Islet of Langerhans (tissue), 1 donor: ENCODE measurements around the gene IL1F10.

Experiments used
- FAIRE-seq: peaks from one replicate; lab custom pipeline; 2011; peaks lifted over from hg19 to GRCh38; lab: Jason Lieb, UNC

The IL1F10 gene

GRCh38 chr2:113058998-113059960, 8.5 kb upstream of the IL1F10 start, which contains the start of gene IL36RN:
TSS of gene IL36RN (plus strand) at chr2:113059198. CDS start at chr2:113059439, 241 bp downstream.
- no peak for FAIRE-seq

GRCh38 chr2:113060396-113060795, 7.4 kb upstream of the IL1F10 start:
- FAIRE-seq, result no peak

- no peak for FAIRE-seq
Observed at GRCh38 chr2:113060796-113061195, 7.0 kb upstream of the IL1F10 start.

GRCh38 chr2:113061241-113061640, 6.5 kb upstream of the IL1F10 start:
- FAIRE-seq, result no peak

GRCh38 chr2:113061896-113062770, 5.6 kb upstream of the IL1F10 start:
- no peak for FAIRE-seq

GRCh38 chr2:113064281-113064680, 3.5 kb upstream of the IL1F10 start:
- no peak for FAIRE-seq

GRCh38 chr2:113064898-113065297, 2.9 kb upstream of the IL1F10 start:
- FAIRE-seq, result no peak

GRCh38 chr2:113068249-113068648, 479 bp downstream of the IL1F10 start:
- FAIRE-seq, result no peak

- no peak for FAIRE-seq
Observed at GRCh38 chr2:113068706-113069485, 1.1 kb downstream of the IL1F10 start.

GRCh38 chr2:113069676-113070605, 2.2 kb downstream of the IL1F10 start:
- FAIRE-seq, result no peak

- FAIRE-seq, result no peak
Observed at GRCh38 chr2:113070606-113070975, 2.8 kb downstream of the IL1F10 start.

GRCh38 chr2:113072584-113072983, 4.8 kb downstream of the IL1F10 start:
- FAIRE-seq, result no peak

GRCh38 chr2:113073325-113073834, 5.6 kb downstream of the IL1F10 start:
- FAIRE-seq, result no peak

- no peak for FAIRE-seq
Observed at GRCh38 chr2:113075030-113075429, 7.3 kb downstream of the IL1F10 start.

GRCh38 chr2:113075600-113075999, 7.8 kb downstream of the IL1F10 start:
- no peak for FAIRE-seq

- FAIRE-seq, result no peak
Observed at GRCh38 chr2:113076954-113077669, 9.3 kb downstream of the IL1F10 start.

- no peak for FAIRE-seq
Observed at GRCh38 chr2:113077921-113078320, 10.2 kb downstream of the IL1F10 start.

- peak; percentile 84 for FAIRE-seq
Observed at GRCh38 chr2:113078350-113078839, 10.6 kb downstream of the IL1F10 start.

GRCh38 chr2:113079131-113079530, 11.4 kb downstream of the IL1F10 start:
- no peak for FAIRE-seq

GRCh38 chr2:113080134-113080533, 12.4 kb downstream of the IL1F10 start:
- no peak for FAIRE-seq
